GM12878 (cell line): ENCODE results near the gene USP25.

Source experiments
- CTCF ChIP-seq, 3 experiments: IDR thresholded peaks in 2 of 3; conservative IDR thresholded peaks in 1 of 3; 2 replicates each; pipeline ENCODE4 v1.5.1; 2011; ENCODE audit warnings: low read depth in 3 of 3, low read length in 3 of 3, mild to moderate bottlenecking in 3 of 3, control low read depth in 2 of 3, moderate library complexity in 2 of 3, inconsistent platforms in 1 of 3, mixed read lengths in 1 of 3; ENCODE audit not compliant: control insufficient read depth in 2 of 3, insufficient read depth in 1 of 3; ENCODE audit errors: extremely low read depth in 1 of 3
- MAX ChIP-seq: IDR thresholded peaks from 2 replicates; pipeline ENCODE4 v1.6.1; 2012; ENCODE audit warnings: low read depth, low read length, improper control_type of control experiment
- RAD21 ChIP-seq: IDR thresholded peaks from 2 replicates; pipeline ENCODE4 v1.6.1; 2011; ENCODE audit warnings: mild to moderate bottlenecking, low read depth, low read length, moderate library complexity; ENCODE audit not compliant: insufficient read depth
- REST ChIP-seq: IDR thresholded peaks from 2 replicates; pipeline ENCODE4 v1.6.1; 2012; ENCODE audit warnings: mild to moderate bottlenecking, low read depth, low read length
- SMC3 ChIP-seq: IDR thresholded peaks from 2 replicates; pipeline ENCODE4 v1.6.1; 2011; ENCODE audit warnings: low read length, improper control_type of control experiment, borderline replicate concordance
- SREBF2 ChIP-seq: IDR thresholded peaks from 2 replicates; pipeline ENCODE4 v1.6.1; 2012; ENCODE audit warnings: mild to moderate bottlenecking, low read length
- USF2 ChIP-seq: IDR thresholded peaks from 2 replicates; pipeline ENCODE4 v1.6.1; 2011; ENCODE audit warnings: low read depth, low read length, improper control_type of control experiment, borderline replicate concordance
- ZBTB33 ChIP-seq: fragments of 450-650 bp; IDR thresholded peaks from 2 replicates; pipeline ENCODE4 v1.6.1; 2017; ENCODE audit warnings: mild to moderate bottlenecking

- no peak for TF ChIP-seq SMC3
- no peak for TF ChIP-seq CTCF (IDR thresholded peaks at IDR 0.05 in 2 of 3, conservative IDR thresholded peaks at IDR 0.05 in 1 of 3; ENCODE audit: control insufficient read depth in 2 of 3, extremely low read depth in 1 of 3, insufficient read depth in 1 of 3, low read depth in 3 of 3, low read length in 3 of 3)
- no peak for TF ChIP-seq REST
- TF ChIP-seq RAD21 = no peak
- no peak for TF ChIP-seq SREBF2
- TF ChIP-seq MAX = no peak
- no peak for TF ChIP-seq ZBTB33
- TF ChIP-seq USF2 = no peak
These were observed 120.9 kb downstream of the USP25 start for GRCh38 chr21:15850645-15851044.
